K562 (cell line): ENCODE data around the gene PITPNM1. TPM values are rescaled to one million over a fixed set of nuclear protein-coding genes. Genes with fewer than 3 reads are reported as not detected.

Experiments used
- ETV1 ChIP-seq: fragments of 450-650 bp; conservative IDR thresholded peaks from 2 replicates; pipeline ENCODE4 v1.6.1; 2016; ENCODE audit warnings: missing genetic modification characterization, control low read depth, low read depth, missing compliant biosample characterization
- FOSL1 ChIP-seq: fragments of 200-800 bp; sonication (Bioruptor generic); conservative IDR thresholded peaks from 2 replicates; pipeline ENCODE4 v1.6.1; 2016; ENCODE audit warnings: missing genetic modification characterization, missing compliant biosample characterization
- KAT8 ChIP-seq: fragments of 450-650 bp; IDR thresholded peaks from 2 replicates; pipeline ENCODE4 v1.6.1; 2016; ENCODE audit warnings: low read depth, mild to moderate bottlenecking
- KDM4B ChIP-seq, 2 experiments: fragments of 450-650 bp in 1 of 2; sonication (generic) in 1 of 2; IDR thresholded peaks; 2 replicates each; pipeline ENCODE4 v1.6.1; 2016 to 2017; ENCODE audit warnings: borderline replicate concordance in 2 of 2, antibody characterized with exemption in 1 of 2, low read depth in 1 of 2, mild to moderate bottlenecking in 1 of 2
- KLF13 ChIP-seq: fragments of 450-650 bp; IDR thresholded peaks from 2 replicates; pipeline ENCODE4 v1.6.1; 2016; ENCODE audit warnings: missing genetic modification characterization, low read depth, mild to moderate bottlenecking, missing compliant biosample characterization, moderate library complexity, borderline replicate concordance
- MECOM ChIP-seq: fragments of 250-450 bp; sonication (Bioruptor Pico); IDR thresholded peaks from 2 replicates; pipeline ENCODE4 v1.8.0; 2022; ENCODE audit warnings: inconsistent platforms
- RBFOX2 ChIP-seq: fragments of 200-400 bp; formaldehyde crosslinking; IDR thresholded peaks from 2 replicates; pipeline ENCODE4 v1.6.1; 2017; ENCODE audit warnings: low read depth, mild to moderate bottlenecking, low read length, moderate library complexity
- ZBED1 ChIP-seq: IDR thresholded peaks from 2 replicates; pipeline ENCODE4 v1.6.1; 2014
- ZBTB11 ChIP-seq, 3 experiments: fragments of 200-800 bp in 1 of 3; fragments of 250-450 bp in 1 of 3; fragments of 450-650 bp in 1 of 3; sonication (Bioruptor Pico) in 1 of 3; sonication (Bioruptor generic) in 1 of 3; formaldehyde crosslinking in 1 of 3; IDR thresholded peaks; 2 replicates each; pipeline versions ENCODE4 v1.6.1 to v1.8.0; 2016 to 2022; ENCODE audit warnings: mild to moderate bottlenecking in 2 of 3, missing genetic modification characterization in 2 of 3, missing compliant biosample characterization in 1 of 3, moderate library complexity in 1 of 3
- ZNF79 ChIP-seq: fragments of 250-450 bp; sonication (Bioruptor Pico); IDR thresholded peaks from 2 replicates; pipeline ENCODE4 v1.4.0; 2020; ENCODE audit warnings: low read depth, mild to moderate bottlenecking, moderate library complexity
- polyA plus RNA-seq, 8 experiments: library from polyadenylated mRNA; depleted of rRNA in 4 of 8; stranded (reverse) in 5 of 8; unstranded in 3 of 8; fragments of >200 nt; fragmentation: Nextera tagmentation in 2 of 8; fragmentation: Illumina TruSeq in 1 of 8; extraction: Ambion mirVana in 2 of 8; extraction: Trizol in 1 of 8; gene quantifications; 2 replicates each; pipeline versions ENCODE4 v1.2.1 to v1.2.3, GENCODE V29; 2011 to 2014; ENCODE audit warnings: inconsistent platforms in 1 of 8, missing spikeins in 1 of 8
- total RNA-seq, 7 experiments: library from RNA; depleted of rRNA in 6 of 7; stranded (reverse); fragments of >200 nt in 6 of 7; fragmentation: Illumina TruSeq in 2 of 7; extraction: Trizol in 2 of 7; gene quantifications; 2 replicates each; pipeline versions ENCODE4 v1.2.1 to v1.2.3, GENCODE V29; 2011 to 2021; ENCODE audit warnings: low replicate concordance in 1 of 7
- TF ChIP-seq, protein P1 (sequence below): sonication (generic); formaldehyde crosslinking; IDR thresholded peaks from 2 replicates; pipeline ENCODE4 v1.9.0; 2022; ENCODE audit warnings: mild to moderate bottlenecking, missing genetic modification reagents
- TF ChIP-seq, protein P2 (sequence below): sonication (generic); formaldehyde crosslinking; IDR thresholded peaks from 2 replicates; pipeline ENCODE4 v1.8.1; 2023; ENCODE audit warnings: mild to moderate bottlenecking, missing genetic modification reagents
- TF ChIP-seq, protein P3 (sequence below): sonication (generic); formaldehyde crosslinking; IDR thresholded peaks from 2 replicates; pipeline ENCODE4 v1.8.0; 2022; ENCODE audit warnings: mild to moderate bottlenecking, missing genetic modification reagents

The PITPNM1 gene
- total and polyA plus RNA-seq, 9 of the 15 experiments (the other 6 are each of a cell fraction or from before 2014, with no cell fraction given) = 0.11 to 53.7 (median 16.0) TPM

DNA sequence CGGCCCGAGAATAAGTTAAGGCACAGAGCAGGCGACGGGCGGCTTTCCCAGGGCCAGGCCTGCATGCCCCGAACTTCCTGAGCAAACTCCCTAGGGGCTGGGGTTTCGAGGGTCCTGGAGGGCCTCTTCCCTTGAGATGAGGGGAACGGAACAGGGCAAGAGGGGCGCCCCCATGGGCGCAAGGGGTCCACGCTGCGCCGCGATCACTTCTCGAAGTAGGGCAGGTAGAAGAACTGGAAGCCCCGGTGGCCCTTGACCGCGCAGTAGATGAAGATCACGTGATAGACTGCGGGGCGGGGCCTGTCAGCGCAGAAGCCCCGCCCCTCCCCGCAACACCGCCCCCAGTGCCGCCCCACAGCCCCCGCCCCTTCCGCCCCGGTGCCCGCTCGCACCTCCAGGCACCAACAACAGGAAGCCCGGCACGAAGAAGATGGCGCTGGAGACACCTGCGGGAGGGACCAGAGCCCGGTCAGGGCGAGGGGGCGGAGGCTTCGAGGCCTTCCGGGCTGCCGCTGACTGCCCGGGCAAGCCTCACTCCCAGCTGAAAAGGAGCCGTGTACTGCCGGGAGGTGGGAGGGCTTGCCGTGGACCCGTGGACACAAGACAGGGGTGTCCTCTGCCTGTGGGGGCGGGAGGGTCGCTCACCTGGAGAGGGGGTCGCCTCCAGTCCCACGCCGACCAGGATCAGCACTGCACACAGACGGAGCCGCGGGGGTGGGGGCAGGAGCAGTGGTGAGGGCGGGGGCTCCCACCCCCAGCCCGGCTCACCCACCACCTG is 40.6 kb downstream of the PITPNM1 start (continued):
- TF ChIP-seq ZBTB11 (CRISPR knock-in tag; IDR thresholded peaks at IDR 0.05) (no peak), RBFOX2 (peak; percentile 90), ZNF79 (CRISPR knock-in tag) (no peak), MECOM (no peak; the same call in 1 of the 2 replicates), KLF13 (no peak), ETV1 (tag) (no peak), ZBED1 (no peak), FOSL1 (tag) (peak; percentile 29; the same call in 1 of the 2 replicates), KDM4B (IDR thresholded peaks at IDR 0.05; ENCODE audit: borderline replicate concordance in 2 of 2, low read depth in 1 of 2) (peak in 1 of 2 experiments; percentile 61; a peak in 1 of 4 replicates), KAT8 (no peak)
- TF ChIP-seq, protein P1, sequence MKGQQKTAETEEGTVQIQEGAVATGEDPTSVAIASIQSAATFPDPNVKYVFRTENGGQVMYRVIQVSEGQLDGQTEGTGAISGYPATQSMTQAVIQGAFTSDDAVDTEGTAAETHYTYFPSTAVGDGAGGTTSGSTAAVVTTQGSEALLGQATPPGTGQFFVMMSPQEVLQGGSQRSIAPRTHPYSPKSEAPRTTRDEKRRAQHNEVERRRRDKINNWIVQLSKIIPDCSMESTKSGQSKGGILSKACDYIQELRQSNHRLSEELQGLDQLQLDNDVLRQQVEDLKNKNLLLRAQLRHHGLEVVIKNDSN (CRISPR knock-in tag) = peak; percentile 74
- TF ChIP-seq, protein P2, sequence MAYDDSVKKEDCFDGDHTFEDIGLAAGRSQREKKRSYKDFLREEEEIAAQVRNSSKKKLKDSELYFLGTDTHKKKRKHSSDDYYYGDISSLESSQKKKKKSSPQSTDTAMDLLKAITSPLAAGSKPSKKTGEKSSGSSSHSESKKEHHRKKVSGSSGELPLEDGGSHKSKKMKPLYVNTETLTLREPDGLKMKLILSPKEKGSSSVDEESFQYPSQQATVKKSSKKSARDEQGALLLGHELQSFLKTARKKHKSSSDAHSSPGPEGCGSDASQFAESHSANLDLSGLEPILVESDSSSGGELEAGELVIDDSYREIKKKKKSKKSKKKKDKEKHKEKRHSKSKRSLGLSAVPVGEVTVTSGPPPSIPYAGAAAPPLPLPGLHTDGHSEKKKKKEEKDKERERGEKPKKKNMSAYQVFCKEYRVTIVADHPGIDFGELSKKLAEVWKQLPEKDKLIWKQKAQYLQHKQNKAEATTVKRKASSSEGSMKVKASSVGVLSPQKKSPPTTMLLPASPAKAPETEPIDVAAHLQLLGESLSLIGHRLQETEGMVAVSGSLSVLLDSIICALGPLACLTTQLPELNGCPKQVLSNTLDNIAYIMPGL = no peak
- TF ChIP-seq, protein P3, sequence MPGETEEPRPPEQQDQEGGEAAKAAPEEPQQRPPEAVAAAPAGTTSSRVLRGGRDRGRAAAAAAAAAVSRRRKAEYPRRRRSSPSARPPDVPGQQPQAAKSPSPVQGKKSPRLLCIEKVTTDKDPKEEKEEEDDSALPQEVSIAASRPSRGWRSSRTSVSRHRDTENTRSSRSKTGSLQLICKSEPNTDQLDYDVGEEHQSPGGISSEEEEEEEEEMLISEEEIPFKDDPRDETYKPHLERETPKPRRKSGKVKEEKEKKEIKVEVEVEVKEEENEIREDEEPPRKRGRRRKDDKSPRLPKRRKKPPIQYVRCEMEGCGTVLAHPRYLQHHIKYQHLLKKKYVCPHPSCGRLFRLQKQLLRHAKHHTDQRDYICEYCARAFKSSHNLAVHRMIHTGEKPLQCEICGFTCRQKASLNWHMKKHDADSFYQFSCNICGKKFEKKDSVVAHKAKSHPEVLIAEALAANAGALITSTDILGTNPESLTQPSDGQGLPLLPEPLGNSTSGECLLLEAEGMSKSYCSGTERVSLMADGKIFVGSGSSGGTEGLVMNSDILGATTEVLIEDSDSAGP = no peak
